ENCODE results near the gene KLF9. TPM values are rescaled to one million over a fixed set of nuclear protein-coding genes. Genes with fewer than 3 reads are reported as not detected.

KLF9 gene
- total RNA-seq, 1 donor from 2014 or later, result 0.87 TPM

DNA sequence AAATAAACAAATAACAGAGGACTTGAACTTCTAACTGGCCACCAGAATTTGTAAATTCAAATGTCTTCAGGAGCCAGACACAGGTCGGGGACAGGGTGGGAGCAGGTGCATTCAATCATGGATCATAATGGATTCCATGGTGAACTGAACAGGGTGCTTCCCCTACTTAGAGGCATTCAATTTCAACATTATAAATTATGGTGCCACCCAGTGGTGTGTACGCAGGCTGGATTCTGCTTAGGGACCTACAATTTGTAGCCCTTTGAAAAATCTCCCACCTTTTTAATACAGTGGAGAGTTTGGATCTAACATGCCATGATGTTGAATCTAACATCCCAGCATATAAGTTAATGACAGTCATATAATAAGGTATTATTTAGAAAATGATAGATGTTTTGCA lies 22.3 kb downstream of the KLF9 start:
- Mint-ChIP-seq H3K27me3 (ENCODE audit: unreplicated experiment) (peaks cover 4% of the 10 kb centered on the region), H3K36me3 (ENCODE audit: low read depth, unreplicated experiment) (no peaks in the 10 kb centered on the region), H3K27ac (ENCODE audit: unreplicated experiment) (no peak overlapping the region), H3K4me1 (ENCODE audit: unreplicated experiment) (peaks cover 19% of the 10 kb centered on the region), H3K9me3 (ENCODE audit: unreplicated experiment) (no peaks in the 10 kb centered on the region), H3K4me3 (ENCODE audit: unreplicated experiment) (no peak overlapping the region)
- no peak for DNase-seq (ENCODE audit: low spot score)
- no peak for TF ChIP-seq CTCF (IDR thresholded peaks at IDR 0.05; ENCODE audit: unreplicated experiment)

- peaks cover 25% of the 10 kb centered on the region for H3K4me1 Mint-ChIP-seq (ENCODE audit: unreplicated experiment)
- no peaks in the 10 kb centered on the region for H3K9me3 Mint-ChIP-seq (ENCODE audit: unreplicated experiment)
- H3K27me3 Mint-ChIP-seq (ENCODE audit: unreplicated experiment), result peaks cover 4% of the 10 kb centered on the region
- H3K36me3 Mint-ChIP-seq (ENCODE audit: low read depth, unreplicated experiment), result no peaks in the 10 kb centered on the region
- no peak overlapping the region for H3K4me3 Mint-ChIP-seq (ENCODE audit: unreplicated experiment)
- no peak for DNase-seq (ENCODE audit: low spot score)
- no peak overlapping the region for H3K27ac Mint-ChIP-seq (ENCODE audit: unreplicated experiment)
- TF ChIP-seq CTCF (IDR thresholded peaks at IDR 0.05; ENCODE audit: unreplicated experiment), result no peak
Measured at GRCh38 chr9:70390933-70391341, 23.5 kb downstream of the KLF9 start.

- no peak for TF ChIP-seq CTCF (IDR thresholded peaks at IDR 0.05; ENCODE audit: unreplicated experiment)
- DNase-seq (ENCODE audit: low spot score), result peak; percentile 15
- H3K4me1 Mint-ChIP-seq (ENCODE audit: unreplicated experiment), result peaks cover 25% of the 10 kb centered on the region
- H3K27me3 Mint-ChIP-seq (ENCODE audit: unreplicated experiment), result peaks cover 4% of the 10 kb centered on the region
- no peaks in the 10 kb centered on the region for H3K36me3 Mint-ChIP-seq (ENCODE audit: low read depth, unreplicated experiment)
- H3K27ac Mint-ChIP-seq (ENCODE audit: unreplicated experiment), result no peak overlapping the region
- H3K9me3 Mint-ChIP-seq (ENCODE audit: unreplicated experiment), result no peaks in the 10 kb centered on the region
- H3K4me3 Mint-ChIP-seq (ENCODE audit: unreplicated experiment), result no peak overlapping the region
Measured at GRCh38 chr9:70389621-70390266, 24.7 kb downstream of the KLF9 start.

- DNase-seq (ENCODE audit: low spot score), result no peak
- no peak for TF ChIP-seq CTCF (IDR thresholded peaks at IDR 0.05; ENCODE audit: unreplicated experiment)
- Mint-ChIP-seq H3K27me3 (ENCODE audit: unreplicated experiment) (peaks cover 4% of the 10 kb centered on the region), H3K27ac (ENCODE audit: unreplicated experiment) (no peak overlapping the region), H3K4me3 (ENCODE audit: unreplicated experiment) (no peak overlapping the region), H3K4me1 (ENCODE audit: unreplicated experiment) (peaks cover 25% of the 10 kb centered on the region), H3K36me3 (ENCODE audit: low read depth, unreplicated experiment) (no peaks in the 10 kb centered on the region), H3K9me3 (ENCODE audit: unreplicated experiment) (no peaks in the 10 kb centered on the region)
Measured at GRCh38 chr9:70389188-70389587, 25.3 kb downstream of the KLF9 start.

- no peaks in the 10 kb centered on the region for H3K36me3 Mint-ChIP-seq (ENCODE audit: low read depth, unreplicated experiment)
- H3K27me3 Mint-ChIP-seq (ENCODE audit: unreplicated experiment), result peaks cover 4% of the 10 kb centered on the region
- no peak for DNase-seq (ENCODE audit: low spot score)
- peaks cover 28% of the 10 kb centered on the region for H3K4me1 Mint-ChIP-seq (ENCODE audit: unreplicated experiment)
- no peak overlapping the region for H3K27ac Mint-ChIP-seq (ENCODE audit: unreplicated experiment)
- no peak for TF ChIP-seq CTCF (IDR thresholded peaks at IDR 0.05; ENCODE audit: unreplicated experiment)
- no peak overlapping the region for H3K4me3 Mint-ChIP-seq (ENCODE audit: unreplicated experiment)
- H3K9me3 Mint-ChIP-seq (ENCODE audit: unreplicated experiment), result no peaks in the 10 kb centered on the region
Measured at GRCh38 chr9:70387663-70388062, 26.8 kb downstream of the KLF9 start.
